HepG2 (cell line): ENCODE results near the gene SLC34A3. TPM values are rescaled to one million over a fixed set of nuclear protein-coding genes. Genes with fewer than 3 reads are reported as not detected.

Experiments used
- ASH2L ChIP-seq: fragments of 300-600, 200-600 bp; sonication (generic); IDR thresholded peaks from 2 replicates; pipeline ENCODE4 v1.7.0; 2017; ENCODE audit warnings: low read depth, mild to moderate bottlenecking, moderate library complexity, mixed read lengths, low read length; ENCODE audit not compliant: insufficient read length
- ATRX ChIP-seq: sonication (generic); formaldehyde crosslinking; IDR thresholded peaks from 2 replicates; pipeline ENCODE4 v1.4.0; 2020; ENCODE audit warnings: missing genetic modification reagents, borderline replicate concordance
- CREB3 ChIP-seq: sonication (generic); formaldehyde crosslinking; IDR thresholded peaks from 2 replicates; pipeline ENCODE4 v1.5.0; 2020; ENCODE audit warnings: missing genetic modification reagents
- MAF1 ChIP-seq: sonication (generic); formaldehyde crosslinking; IDR thresholded peaks from 2 replicates; pipeline ENCODE4 v1.5.0; 2020; ENCODE audit warnings: missing genetic modification reagents, borderline replicate concordance
- NR2F6 ChIP-seq, 2 experiments: IDR thresholded peaks; 2 replicates each; pipeline ENCODE4 v1.6.1; 2016; ENCODE audit warnings: antibody characterized with exemption in 1 of 2, mild to moderate bottlenecking in 1 of 2
- POLR2A ChIP-seq, 2 experiments: IDR thresholded peaks; 2 replicates each; pipeline ENCODE4 v1.6.1; 2011; ENCODE audit warnings: low read depth in 2 of 2, low read length in 2 of 2, mild to moderate bottlenecking in 1 of 2, moderate library complexity in 1 of 2; ENCODE audit not compliant: insufficient read depth in 1 of 2
- RBM39 ChIP-seq: fragments of 200-400 bp; formaldehyde crosslinking; IDR thresholded peaks from one replicate; pipeline ENCODE4 v1.6.1; 2018; ENCODE audit warnings: antibody characterized with exemption, mild to moderate bottlenecking, low read depth, low read length; ENCODE audit not compliant: poor library complexity, severe bottlenecking
- SMYD3 ChIP-seq: sonication (generic); formaldehyde crosslinking; IDR thresholded peaks from 2 replicates; pipeline ENCODE4 v1.8.1; 2023; ENCODE audit warnings: mild to moderate bottlenecking, missing genetic modification reagents
- TIGD3 ChIP-seq: sonication (generic); formaldehyde crosslinking; IDR thresholded peaks from 2 replicates; pipeline ENCODE4 v1.5.1; 2020; ENCODE audit warnings: mild to moderate bottlenecking, missing genetic modification reagents, borderline replicate concordance
- ZBTB21 ChIP-seq: sonication (generic); formaldehyde crosslinking; IDR thresholded peaks from 2 replicates; pipeline ENCODE4 v1.4.0; 2020; ENCODE audit warnings: missing genetic modification reagents
- ZFP37 ChIP-seq: sonication (generic); formaldehyde crosslinking; IDR thresholded peaks from 2 replicates; pipeline ENCODE4 v1.4.0; 2020; ENCODE audit warnings: missing genetic modification reagents, borderline replicate concordance
- ZHX1 ChIP-seq: sonication (generic); formaldehyde crosslinking; IDR thresholded peaks from 2 replicates; pipeline ENCODE4 v1.8.1; 2022; ENCODE audit warnings: low read depth, mild to moderate bottlenecking, missing genetic modification reagents
- ZNF44 ChIP-seq: sonication (generic); formaldehyde crosslinking; IDR thresholded peaks from 2 replicates; pipeline ENCODE4 v1.5.1; 2020; ENCODE audit warnings: mild to moderate bottlenecking, missing genetic modification reagents
- ZNF780A ChIP-seq: sonication (generic); formaldehyde crosslinking; IDR thresholded peaks from 2 replicates; pipeline ENCODE4 v1.8.0; 2022; ENCODE audit warnings: mild to moderate bottlenecking, missing genetic modification reagents, moderate library complexity
- ZNF800 ChIP-seq: sonication (generic); formaldehyde crosslinking; IDR thresholded peaks from 2 replicates; pipeline ENCODE4 v1.4.0; 2020; ENCODE audit warnings: missing genetic modification reagents
- polyA plus RNA-seq, 8 experiments: library from polyadenylated mRNA; depleted of rRNA in 3 of 8; stranded (reverse) in 7 of 8; unstranded in 1 of 8; fragments of >200 nt; fragmentation: Illumina TruSeq in 4 of 8; extraction: Trizol in 4 of 8; gene quantifications; 2 replicates each; pipeline versions ENCODE4 v1.2.1 to v1.2.3, GENCODE V29; 2011 to 2016; ENCODE audit warnings: low read depth in 4 of 8, missing spikeins in 1 of 8, mixed read lengths in 1 of 8; ENCODE audit not compliant: insufficient read depth in 1 of 8
- total RNA-seq, 5 experiments: library from RNA; depleted of rRNA; stranded (reverse); fragments of >200 nt; fragmentation: Illumina TruSeq; extraction: Trizol; gene quantifications; 2 replicates each; pipeline ENCODE4 v1.2.3, GENCODE V29; 2016; ENCODE audit warnings: low read depth in 1 of 5
- TF ChIP-seq, protein P1 (sequence below): sonication (generic); formaldehyde crosslinking; IDR thresholded peaks from 2 replicates; pipeline ENCODE4 v1.4.0; 2020; ENCODE audit warnings: missing genetic modification reagents
- TF ChIP-seq, protein P2 (sequence below): sonication (generic); formaldehyde crosslinking; IDR thresholded peaks from 2 replicates; pipeline ENCODE4 v1.4.0; 2020; ENCODE audit warnings: missing genetic modification reagents, mild to moderate bottlenecking, borderline replicate concordance

The SLC34A3 gene
- total and polyA plus RNA-seq, 2 of the 13 experiments (the other 11 are each of a cell fraction or from before 2014, with no cell fraction given) = 0.07 to 1.0 TPM

GRCh38 chr9:137277329-137278041 is 46.8 kb downstream of the SLC34A3 start, which contains the start of gene TOR4A (continued):
- TF ChIP-seq, protein P1, sequence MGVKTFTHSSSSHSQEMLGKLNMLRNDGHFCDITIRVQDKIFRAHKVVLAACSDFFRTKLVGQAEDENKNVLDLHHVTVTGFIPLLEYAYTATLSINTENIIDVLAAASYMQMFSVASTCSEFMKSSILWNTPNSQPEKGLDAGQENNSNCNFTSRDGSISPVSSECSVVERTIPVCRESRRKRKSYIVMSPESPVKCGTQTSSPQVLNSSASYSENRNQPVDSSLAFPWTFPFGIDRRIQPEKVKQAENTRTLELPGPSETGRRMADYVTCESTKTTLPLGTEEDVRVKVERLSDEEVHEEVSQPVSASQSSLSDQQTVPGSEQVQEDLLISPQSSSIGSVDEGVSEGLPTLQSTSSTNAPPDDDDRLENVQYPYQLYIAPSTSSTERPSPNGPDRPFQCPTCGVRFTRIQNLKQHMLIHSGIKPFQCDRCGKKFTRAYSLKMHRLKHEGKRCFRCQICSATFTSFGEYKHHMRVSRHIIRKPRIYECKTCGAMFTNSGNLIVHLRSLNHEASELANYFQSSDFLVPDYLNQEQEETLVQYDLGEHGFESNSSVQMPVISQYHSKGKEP (CRISPR knock-in tag) = no peak
- TF ChIP-seq SMYD3 (CRISPR knock-in tag) = no peak
- TF ChIP-seq ASH2L = peak; percentile 69
- peak; percentile 18; the same call in 1 of the 2 replicates for TF ChIP-seq NR2F6 (IDR thresholded peaks at IDR 0.05)
- peak; percentile 15; the same call in 1 of the 2 replicates for TF ChIP-seq NR2F6 (CRISPR knock-in tag; IDR thresholded peaks at IDR 0.05)
- TF ChIP-seq ZNF44 (CRISPR knock-in tag) = no peak
- no peak for TF ChIP-seq CREB3 (CRISPR knock-in tag)
- TF ChIP-seq TIGD3 (CRISPR knock-in tag) = 0 out of 2 replicates have a peak, but pooled peaks have one; percentile 28
- TF ChIP-seq RBM39 = peak; percentile 91
- no peak for TF ChIP-seq ZNF780A (CRISPR knock-in tag)
- TF ChIP-seq ZFP37 (CRISPR knock-in tag) = no peak
- TF ChIP-seq MAF1 (CRISPR knock-in tag) = peak; percentile 87
- TF ChIP-seq ZHX1 (CRISPR knock-in tag) = no peak
- no peak for TF ChIP-seq ATRX
- TF ChIP-seq ZBTB21 = no peak
- TF ChIP-seq, protein P2, sequence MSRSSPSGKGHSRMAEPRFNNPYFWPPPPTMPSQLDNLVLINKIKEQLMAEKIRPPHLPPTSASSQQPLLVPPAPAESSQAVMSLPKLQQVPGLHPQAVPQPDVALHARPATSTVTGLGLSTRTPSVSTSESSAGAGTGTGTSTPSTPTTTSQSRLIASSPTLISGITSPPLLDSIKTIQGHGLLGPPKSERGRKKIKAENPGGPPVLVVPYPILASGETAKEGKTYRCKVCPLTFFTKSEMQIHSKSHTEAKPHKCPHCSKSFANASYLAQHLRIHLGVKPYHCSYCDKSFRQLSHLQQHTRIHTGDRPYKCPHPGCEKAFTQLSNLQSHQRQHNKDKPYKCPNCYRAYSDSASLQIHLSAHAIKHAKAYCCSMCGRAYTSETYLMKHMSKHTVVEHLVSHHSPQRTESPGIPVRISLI = no peak
- peak in 1 of 2 experiments; percentile 85; a peak in 2 of 4 replicates for TF ChIP-seq POLR2A (IDR thresholded peaks at IDR 0.05; ENCODE audit: insufficient read depth in 1 of 2, low read depth in 2 of 2, low read length in 2 of 2)
- TF ChIP-seq ZNF800 (CRISPR knock-in tag) = peak; percentile 60; the same call in 1 of the 2 replicates
